Thyroid gland (tissue), 4 donors: Measurements from ENCODE around the gene CCDC188. TPM values are rescaled to one million over a fixed set of nuclear protein-coding genes. Genes with fewer than 3 reads are reported as not detected.

ENCODE experiments used
- DNase-seq, 2 donors: peaks; one replicate each; pipeline ENCODE4 v3.0.0-alpha.2; 2019
- H3K27ac ChIP-seq, 3 donors: fragments of 200-600 bp; sonication (generic); 1 replicate in 2 of 3; 2 replicates in 1 of 3; pipeline ENCODE4 v1.5.1; 2016 to 2019; ENCODE audit warnings: mild to moderate bottlenecking in 1 of 3, moderate library complexity in 1 of 3
- H3K27me3 ChIP-seq: fragments of 200-600 bp; sonication (generic); one replicate; pipeline ENCODE4 v1.5.1; 2019
- H3K36me3 ChIP-seq, 2 donors: fragments of 200-600 bp; sonication (generic); one replicate each; pipeline ENCODE4 v1.5.1; 2016 to 2019
- H3K4me1 ChIP-seq, 2 donors: fragments of 200-600 bp; sonication (generic); one replicate each; pipeline ENCODE4 v1.5.1; 2017 to 2019
- H3K4me3 ChIP-seq, 3 donors: fragments of 200-600 bp; sonication (generic); replicated peaks in 1 of 3; 1 replicate in 2 of 3; 2 replicates in 1 of 3; pipeline ENCODE4 v1.5.1; 2016; ENCODE audit warnings: mild to moderate bottlenecking in 1 of 3
- H3K9me3 ChIP-seq: fragments of 200-600 bp; sonication (generic); one replicate; pipeline ENCODE4 v1.5.1; 2017
- CTCF ChIP-seq, 6 experiments: fragments of 200-600 bp in 3 of 6; fragments of 450-650 bp in 3 of 6; sonication (generic) in 3 of 6; IDR thresholded peaks; one replicate each; pipeline ENCODE4 v1.5.1; 2016 to 2019; ENCODE audit warnings: antibody characterized with exemption in 6 of 6, mild to moderate bottlenecking in 2 of 6, inconsistent platforms in 1 of 6, moderate library complexity in 1 of 6
- POLR2A ChIP-seq, 2 donors: fragments of 450-650 bp; IDR thresholded peaks; one replicate each; pipeline ENCODE4 v1.6.1; 2017; ENCODE audit warnings: antibody characterized with exemption in 2 of 2, mild to moderate bottlenecking in 2 of 2, moderate library complexity in 1 of 2
- WGBS, 2 donors: methylation state at CpG; one replicate each; pipeline ENCODE4 v1.1.5; 2017; 5-methylcytosine and 5-hydroxymethylcytosine counted together
- intact Hi-C: fragments of 100-400 bp; cut with DNase I; formaldehyde crosslinking; loops from one replicate; pipeline ENCODE4 v1.15.1; 2023
- total RNA-seq, 4 donors: library from RNA; depleted of rRNA; stranded (reverse); fragments of >200 nt; gene quantifications; one replicate each; pipeline ENCODE4 v1.2.3, GENCODE V29; 2016

Gene CCDC188
- total RNA-seq, 4 donors from 2014 or later = 0.39 to 2.1 TPM; not detected in 2

GRCh38 chr22:20116951-20117632 lies 33.8 kb downstream of the CCDC188 start, which contains the start of gene TRMT2A:
TRMT2A (minus strand) TSS chr22:20117226; CDS start chr22:20116906, 320 bp downstream.
- Histone ChIP-seq H3K27ac (peak within 1 kb of the TSS; percentile 73 to 85 (median 77)), H3K27me3 (no peaks in the 10 kb centered on the region), H3K9me3 (no peaks in the 10 kb centered on the region), H3K4me1 (peaks cover 11 to 17% of the 10 kb centered on the region in 2 donors), H3K36me3 (peaks cover 23 to 48% of the 10 kb centered on the region in 2 donors), H3K4me3 (peak within 1 kb of the TSS; percentile 62 to 73 (median 69))
- TF ChIP-seq CTCF (IDR thresholded peaks at IDR 0.05) (peak in 1 of 6 experiments; percentile 34), POLR2A (IDR thresholded peaks at IDR 0.05) (peak in 1 of 2 donors; percentile 59)
- DNase-seq = peak; percentile 98 to 99
- intact Hi-C loops = loop anchor here (10.0 kb wide), 1 partner anchor 92 kb away; the partner anchor contains the start of gene TANGO2
- WGBS, 2 donors = 0% methylated on average over 41 of the region's 88 CpGs; no CpG with 5 or more reads in 1 of the 2 donors

- no peak for TF ChIP-seq POLR2A (IDR thresholded peaks at IDR 0.05)
- TF ChIP-seq CTCF (IDR thresholded peaks at IDR 0.05) = no peak
- peaks cover 26 to 46% of the 10 kb centered on the region in 2 donors for H3K36me3 ChIP-seq
- peak overlapping the region; percentile 62 to 73 (median 69) for H3K4me3 ChIP-seq
- intact Hi-C loops = loop anchor here (10.0 kb wide), 1 partner anchor 92 kb away; the partner anchor contains the start of gene TANGO2
- no peak for DNase-seq
- no peaks in the 10 kb centered on the region for H3K27me3 ChIP-seq
- no peaks in the 10 kb centered on the region for H3K9me3 ChIP-seq
- peaks cover 11 to 17% of the 10 kb centered on the region in 2 donors for H3K4me1 ChIP-seq
- peak overlapping the region; percentile 73 to 85 (median 77) for H3K27ac ChIP-seq
- WGBS, 2 donors = 4 to 10% methylated on average over 19 to 26 of the region's 27 CpGs
These were observed 34.4 kb downstream of the CCDC188 start for GRCh38 chr22:20116376-20116950.

GRCh38 chr22:20115691-20116375 lies 35.0 kb downstream of the CCDC188 start, which contains the start of gene RANBP1:
RANBP1 (plus strand) TSS chr22:20116104; CDS start chr22:20116185, 81 bp downstream.
- WGBS, 2 donors = 76 to 77% methylated on average over 20 to 22 of the region's 30 CpGs
- TF ChIP-seq CTCF (IDR thresholded peaks at IDR 0.05) (no peak), POLR2A (IDR thresholded peaks at IDR 0.05) (no peak)
- intact Hi-C loops = loop anchor here (10.0 kb wide), 1 partner anchor 91 kb away; the partner anchor contains the start of gene TANGO2
- H3K4me1 ChIP-seq = peaks cover 11 to 17% of the 10 kb centered on the region in 2 donors
- H3K4me3 ChIP-seq = peak within 1 kb of the TSS; percentile 62 to 73 (median 69)
- H3K27ac ChIP-seq = peak within 1 kb of the TSS; percentile 73 to 85 (median 77)
- DNase-seq = no peak
- H3K27me3 ChIP-seq = no peaks in the 10 kb centered on the region
- H3K36me3 ChIP-seq = peaks cover 26 to 42% of the 10 kb centered on the region in 2 donors
- H3K9me3 ChIP-seq = no peaks in the 10 kb centered on the region

GRCh38 chr22:20114506-20115475 lies 36.1 kb downstream of the CCDC188 start:
- Histone ChIP-seq H3K36me3 (peaks cover 26 to 42% of the 10 kb centered on the region in 2 donors), H3K4me1 (peaks cover 11 to 17% of the 10 kb centered on the region in 2 donors), H3K9me3 (no peaks in the 10 kb centered on the region), H3K27me3 (no peaks in the 10 kb centered on the region), H3K27ac (no peak overlapping the region), H3K4me3 (no peak overlapping the region)
- intact Hi-C loops = loop anchor here (10.0 kb wide), 1 partner anchor 90 kb away; the partner anchor contains the start of gene TANGO2
- DNase-seq = no peak
- TF ChIP-seq CTCF (IDR thresholded peaks at IDR 0.05) = no peak
- TF ChIP-seq POLR2A (IDR thresholded peaks at IDR 0.05) = no peak
- WGBS, 2 donors = 92% methylated on average over 34 of the region's 36 CpGs
